Measurements from ENCODE around the gene OSBPL9.

DNA sequence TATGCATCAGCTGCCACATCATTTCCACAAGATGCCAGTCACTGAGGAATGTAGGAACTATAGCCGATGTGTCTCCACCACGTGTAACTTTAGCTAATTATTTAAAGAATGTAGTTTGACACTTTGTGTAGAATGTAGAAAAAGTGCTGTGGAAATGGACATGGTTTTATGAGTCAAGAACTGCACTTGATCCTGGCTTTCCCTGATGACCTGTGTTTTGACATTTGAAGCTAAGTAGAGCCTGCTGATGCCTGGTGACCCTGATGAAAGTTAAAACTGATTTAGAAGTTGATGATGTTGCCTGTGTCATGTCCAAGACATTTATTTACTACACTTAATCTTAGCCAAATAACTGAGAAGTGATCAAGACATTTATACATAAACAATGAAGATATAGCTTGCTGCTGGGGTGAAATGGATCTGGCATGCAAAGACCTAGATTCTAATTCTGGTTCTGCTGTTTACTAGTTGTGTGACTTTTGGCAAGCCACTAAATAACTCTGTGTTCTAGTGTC is 4.4 kb upstream of the OSBPL9 start:
- TF ChIP-seq, protein P1, sequence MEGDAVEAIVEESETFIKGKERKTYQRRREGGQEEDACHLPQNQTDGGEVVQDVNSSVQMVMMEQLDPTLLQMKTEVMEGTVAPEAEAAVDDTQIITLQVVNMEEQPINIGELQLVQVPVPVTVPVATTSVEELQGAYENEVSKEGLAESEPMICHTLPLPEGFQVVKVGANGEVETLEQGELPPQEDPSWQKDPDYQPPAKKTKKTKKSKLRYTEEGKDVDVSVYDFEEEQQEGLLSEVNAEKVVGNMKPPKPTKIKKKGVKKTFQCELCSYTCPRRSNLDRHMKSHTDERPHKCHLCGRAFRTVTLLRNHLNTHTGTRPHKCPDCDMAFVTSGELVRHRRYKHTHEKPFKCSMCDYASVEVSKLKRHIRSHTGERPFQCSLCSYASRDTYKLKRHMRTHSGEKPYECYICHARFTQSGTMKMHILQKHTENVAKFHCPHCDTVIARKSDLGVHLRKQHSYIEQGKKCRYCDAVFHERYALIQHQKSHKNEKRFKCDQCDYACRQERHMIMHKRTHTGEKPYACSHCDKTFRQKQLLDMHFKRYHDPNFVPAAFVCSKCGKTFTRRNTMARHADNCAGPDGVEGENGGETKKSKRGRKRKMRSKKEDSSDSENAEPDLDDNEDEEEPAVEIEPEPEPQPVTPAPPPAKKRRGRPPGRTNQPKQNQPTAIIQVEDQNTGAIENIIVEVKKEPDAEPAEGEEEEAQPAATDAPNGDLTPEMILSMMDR (conservative IDR thresholded peaks at IDR 0.05) = no peak
- TF ChIP-seq EZH2 (IDR thresholded peaks at IDR 0.05; ENCODE audit: low read depth) = no peak
